Activated CD8-positive, alpha-beta memory T cell treated with anti-CD3 and anti-CD28 coated beads, Interleukin-2, amount 50 U/mL, for 4 hours (primary cell): ENCODE measurements around the gene ZBTB20.

Experiments
- DNase-seq: peaks from one replicate; pipeline ENCODE4 v3.0.0-alpha.2; 2020

Gene ZBTB20

GRCh38 chr3:114660124-114660523 lies 487.0 kb downstream of the ZBTB20 start:
- no peak for DNase-seq

GRCh38 chr3:114659109-114660061 lies 487.7 kb downstream of the ZBTB20 start:
- no peak for DNase-seq

- no peak for DNase-seq
Measured at GRCh38 chr3:114651555-114651954, 495.5 kb downstream of the ZBTB20 start.

GRCh38 chr3:114650808-114651207 lies 496.3 kb downstream of the ZBTB20 start:
- no peak for DNase-seq

- DNase-seq: no peak
Measured at GRCh38 chr3:114649331-114649730, 497.8 kb downstream of the ZBTB20 start.

GRCh38 chr3:114646526-114646925 lies 500.6 kb downstream of the ZBTB20 start:
- no peak for DNase-seq

GRCh38 chr3:114645392-114645791 lies 501.7 kb downstream of the ZBTB20 start:
- DNase-seq: no peak

- DNase-seq: no peak
Measured at GRCh38 chr3:114644367-114644766, 502.7 kb downstream of the ZBTB20 start.

- no peak for DNase-seq
Measured at GRCh38 chr3:114642951-114643741, 503.9 kb downstream of the ZBTB20 start.

GRCh38 chr3:114640126-114640525 lies 507.0 kb downstream of the ZBTB20 start:
- DNase-seq: no peak

- DNase-seq: no peak
Measured at GRCh38 chr3:114639171-114639570, 507.9 kb downstream of the ZBTB20 start.

GRCh38 chr3:114635878-114636277 lies 511.2 kb downstream of the ZBTB20 start:
- DNase-seq: no peak

- no peak for DNase-seq
Measured at GRCh38 chr3:114634635-114635034, 512.5 kb downstream of the ZBTB20 start.

GRCh38 chr3:114632757-114633424 lies 514.2 kb downstream of the ZBTB20 start:
- DNase-seq: no peak

GRCh38 chr3:114627770-114628169 lies 519.3 kb downstream of the ZBTB20 start:
- no peak for DNase-seq

- no peak for DNase-seq
Measured at GRCh38 chr3:114626751-114627150, 520.3 kb downstream of the ZBTB20 start.

- DNase-seq: no peak
Measured at GRCh38 chr3:114624571-114625181, 522.4 kb downstream of the ZBTB20 start.

GRCh38 chr3:114624047-114624445 lies 523.0 kb downstream of the ZBTB20 start:
- no peak for DNase-seq

- no peak for DNase-seq
Measured at GRCh38 chr3:114623420-114624046, 523.6 kb downstream of the ZBTB20 start.

GRCh38 chr3:114622001-114622400 lies 525.1 kb downstream of the ZBTB20 start:
- no peak for DNase-seq

GRCh38 chr3:114619771-114620170 lies 527.3 kb downstream of the ZBTB20 start:
- DNase-seq: no peak

GRCh38 chr3:114615523-114616085 lies 531.5 kb downstream of the ZBTB20 start:
- DNase-seq: no peak
